NB4 (cell line): ENCODE results near the gene CORO6.

Experiments
- DNase-seq: peaks from one replicate; pipeline ENCODE4 v3.0.0; 2010; ENCODE audit warnings: low read depth
- H3K4me3 ChIP-seq: one replicate; pipeline ENCODE4 v1.5.1; 2011; ENCODE audit warnings: mild to moderate bottlenecking, low read depth, low read length, moderate library complexity
- CTCF ChIP-seq: IDR thresholded peaks from one replicate; pipeline ENCODE4 v1.5.1; 2012; ENCODE audit warnings: low read depth, low read length
- MYC ChIP-seq: IDR thresholded peaks from 2 replicates; pipeline ENCODE4 v1.6.1; 2011; ENCODE audit warnings: low read depth, low read length
- POLR2A ChIP-seq: IDR thresholded peaks from 2 replicates; pipeline ENCODE4 v1.6.1; 2011; ENCODE audit warnings: mild to moderate bottlenecking; ENCODE audit not compliant: insufficient read length; ENCODE audit errors: extremely low read depth
- TF ChIP-seq, protein P1 (sequence below): IDR thresholded peaks from 2 replicates; pipeline ENCODE4 v1.6.1; 2011; ENCODE audit warnings: low read depth, low read length

CORO6 gene

DNA sequence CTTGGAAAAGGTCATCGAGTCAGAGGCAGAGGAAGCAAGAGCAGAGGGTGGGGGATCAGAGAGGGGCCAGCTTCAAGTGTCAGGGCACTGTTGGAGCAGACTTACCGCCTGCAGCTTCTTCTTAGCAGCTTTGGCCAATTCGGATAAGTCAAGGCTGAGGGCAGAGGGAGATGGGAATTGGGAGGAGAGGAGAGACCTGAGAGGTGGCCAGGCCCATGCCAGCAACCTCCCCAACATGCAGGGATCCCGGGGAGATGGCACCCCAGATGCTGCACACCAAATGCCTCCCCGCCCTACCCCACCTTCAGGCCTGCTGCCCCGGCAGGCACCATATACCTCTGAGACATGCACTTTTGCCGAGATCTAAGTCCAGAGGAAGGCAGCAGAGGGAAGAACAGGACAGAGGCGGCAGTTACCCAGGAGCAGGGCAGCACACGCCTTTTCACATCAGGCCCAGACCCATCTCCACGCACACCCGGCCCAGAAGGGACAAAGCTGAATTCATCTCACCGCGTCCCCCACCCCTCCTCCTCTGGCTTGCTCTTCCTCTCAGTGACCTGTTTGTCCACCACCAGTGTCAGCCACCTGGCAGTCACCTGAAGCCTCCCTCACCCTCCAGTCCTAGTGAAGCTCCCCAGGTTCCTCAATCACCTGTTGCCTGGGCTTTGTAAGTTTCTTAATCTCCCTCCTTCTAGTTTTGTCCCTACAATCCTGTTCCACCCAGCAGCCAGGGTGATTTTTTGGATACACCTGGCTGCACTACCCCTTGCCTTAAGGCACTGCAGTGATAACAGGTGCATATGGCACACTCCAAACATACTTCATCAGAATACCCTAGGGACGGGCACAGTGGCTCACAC is 43.9 kb downstream of the CORO6 start:
- H3K4me3 ChIP-seq, result no peak overlapping the region
- TF ChIP-seq POLR2A (no peak), MYC (no peak), CTCF (no peak)
- TF ChIP-seq, protein P1, sequence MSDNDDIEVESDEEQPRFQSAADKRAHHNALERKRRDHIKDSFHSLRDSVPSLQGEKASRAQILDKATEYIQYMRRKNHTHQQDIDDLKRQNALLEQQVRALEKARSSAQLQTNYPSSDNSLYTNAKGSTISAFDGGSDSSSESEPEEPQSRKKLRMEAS, result no peak

DNA sequence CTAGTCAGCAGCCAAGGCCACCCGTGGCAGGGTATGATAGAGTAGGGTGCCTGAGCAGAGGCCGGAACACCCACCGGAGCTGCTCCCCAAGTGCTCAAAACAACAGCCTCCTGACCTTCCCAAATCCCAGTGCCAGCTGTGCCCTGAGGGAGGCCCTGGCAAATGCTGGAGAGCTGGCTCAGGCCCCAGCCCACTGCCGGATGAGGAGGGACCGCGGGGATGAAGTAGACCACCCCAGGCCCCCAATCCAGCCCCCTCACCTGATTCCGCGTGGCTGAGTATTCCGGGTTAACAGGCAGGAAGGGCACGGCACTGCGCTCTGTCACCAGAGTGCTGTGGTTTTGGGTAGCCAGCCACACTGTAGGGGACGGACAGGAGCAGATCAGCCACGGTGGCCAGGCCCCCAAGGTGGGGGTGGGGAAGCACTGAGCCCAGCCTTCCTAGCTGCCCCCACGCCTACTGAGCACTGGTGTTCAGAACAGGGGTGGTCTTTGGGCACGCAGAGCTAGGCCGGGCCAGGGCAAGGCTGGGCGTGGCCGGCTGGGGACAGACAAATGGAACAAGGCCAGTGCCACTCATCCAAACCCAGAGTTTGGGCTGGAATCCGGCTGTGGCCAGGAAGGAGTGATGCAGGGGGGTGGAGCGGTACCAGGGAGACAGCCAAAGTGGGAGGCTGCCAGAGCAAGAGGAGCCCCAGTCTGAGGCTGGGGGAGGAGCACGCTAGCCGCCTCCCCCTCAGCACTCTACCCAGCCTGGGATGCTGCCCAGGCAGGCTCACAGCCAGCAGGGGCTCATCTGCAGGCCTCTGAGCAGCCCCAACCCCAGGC is 45.1 kb downstream of the CORO6 start:
- DNase-seq, result no peak
- TF ChIP-seq, protein P1, result no peak
- no peak overlapping the region for H3K4me3 ChIP-seq

More for the DNA sequence above, 43.9 kb downstream of the CORO6 start:
- no peak for DNase-seq

DNA sequence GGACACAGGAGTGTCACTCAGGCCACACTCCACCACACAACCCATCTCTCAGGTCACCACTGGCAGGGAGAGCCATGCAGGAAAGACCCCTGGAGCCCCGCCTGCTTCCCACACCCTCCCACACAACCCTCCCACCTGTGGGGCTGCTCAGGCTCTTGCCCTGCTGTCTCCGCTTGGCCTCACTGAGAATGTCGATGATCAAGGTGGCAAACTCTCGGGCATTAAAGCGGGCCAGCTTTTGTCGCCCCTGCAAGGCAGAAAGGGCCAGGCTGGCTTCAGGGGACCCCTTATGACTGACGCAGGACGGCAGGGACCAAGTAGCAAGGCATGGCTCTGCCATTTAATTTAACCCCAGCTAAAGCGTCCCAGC is 45.7 kb downstream of the CORO6 start:
- DNase-seq, result no peak
- no peak overlapping the region for H3K4me3 ChIP-seq

DNA sequence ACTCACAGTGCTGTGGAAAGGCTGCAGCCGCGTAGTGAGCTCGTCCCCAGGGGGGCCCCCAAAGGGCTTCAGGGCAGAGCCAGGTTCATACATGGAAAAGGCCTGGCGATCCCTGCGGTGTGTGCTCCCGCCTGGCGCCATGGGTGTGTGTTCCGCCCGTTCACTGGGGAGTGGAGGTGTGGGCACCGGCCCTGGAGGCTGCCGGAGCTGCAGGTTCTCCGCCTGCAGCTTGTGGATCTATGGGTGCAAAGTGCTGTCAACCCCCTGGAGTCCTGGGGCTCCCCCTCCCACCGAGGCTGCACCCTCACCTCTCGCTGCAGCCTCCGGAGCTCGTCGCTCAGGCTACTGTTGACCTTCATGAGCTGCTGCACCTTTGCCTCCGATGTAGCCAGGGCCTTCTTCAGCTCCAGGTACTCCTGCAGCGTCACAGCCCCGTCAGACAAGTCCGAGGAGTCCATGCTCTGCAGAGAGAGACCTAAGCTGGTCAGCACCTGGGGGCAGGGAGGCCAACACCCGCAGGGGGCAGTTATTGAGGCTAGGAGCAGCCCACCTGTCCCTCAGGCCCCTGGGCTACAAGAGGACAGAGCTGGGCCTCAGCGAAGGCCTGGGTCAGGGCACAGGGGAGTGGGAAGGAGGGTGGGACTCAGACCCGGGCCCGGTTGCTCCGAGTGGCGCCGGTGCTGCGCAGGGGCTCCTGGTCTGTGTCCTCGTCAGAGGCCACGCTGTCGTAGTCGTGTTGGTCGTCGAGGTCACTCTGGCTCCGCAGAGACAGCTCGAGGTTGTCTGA is 46.3 kb downstream of the CORO6 start:
- DNase-seq, result no peak
- H3K4me3 ChIP-seq, result no peak overlapping the region
- no peak for TF ChIP-seq MYC
- TF ChIP-seq, protein P1, result no peak
- TF ChIP-seq CTCF, result no peak
- no peak for TF ChIP-seq POLR2A

More for the DNA sequence above, 45.7 kb downstream of the CORO6 start:
- TF ChIP-seq, protein P1, result no peak
- TF ChIP-seq POLR2A, result no peak
- no peak for TF ChIP-seq CTCF
- TF ChIP-seq MYC, result no peak

- TF ChIP-seq CTCF (no peak), MYC (no peak), POLR2A (no peak)
- TF ChIP-seq, protein P1, result no peak
- no peak for DNase-seq
- H3K4me3 ChIP-seq, result no peak overlapping the region
Observed at GRCh38 chr17:29575511-29576213, 47.0 kb downstream of the CORO6 start.
